G401 (cell line): ENCODE data around the gene ADAD2. TPM values are rescaled to one million over a fixed set of nuclear protein-coding genes. Genes with fewer than 3 reads are reported as not detected.
"Not testable (repeated sequence)": the region's sequence is repeated elsewhere in the genome, so short reads cannot be mapped to it uniquely, and the experiment has no call there.

Experiments
- DNase-seq: peaks from one replicate; pipeline ENCODE4 v3.0.0-alpha.2; 2015; ENCODE audit warnings: low spot score
- in situ Hi-C: cut with HindIII; loops from 2 replicates; pipeline ENCODE4 v1.10.0; 2016; ENCODE audit warnings: low sequenced_read_pairs, mixed read lengths
- total RNA-seq: library from RNA; depleted of rRNA; stranded (reverse); fragments of >200 nt; shearing (Covaris generic); gene quantifications from 2 replicates; pipeline ENCODE4 v1.2.3, GENCODE V29; 2014

Gene ADAD2
- total RNA-seq, 1 experiment from 2014 or later = not detected

GRCh38 chr16:84215531-84215930, 24.6 kb downstream of the ADAD2 start:
- in situ Hi-C loops = no loop called here
- DNase-seq = no peak

GRCh38 chr16:84216144-84216543, 25.2 kb downstream of the ADAD2 start:
- DNase-seq, in situ Hi-C loops: not testable (repeated sequence)

GRCh38 chr16:84218176-84218823, 27.3 kb downstream of the ADAD2 start:
- in situ Hi-C loops = no loop called here
- DNase-seq = no peak

GRCh38 chr16:84218956-84219355, 28.0 kb downstream of the ADAD2 start:
- in situ Hi-C loops = no loop called here

GRCh38 chr16:84220851-84221250, 29.9 kb downstream of the ADAD2 start:
- DNase-seq = no peak

More at GRCh38 chr16:84218956-84219355, 28.0 kb downstream of the ADAD2 start:
- no peak for DNase-seq

GRCh38 chr16:84223456-84223855, 32.5 kb downstream of the ADAD2 start:
- no peak for DNase-seq
- in situ Hi-C loops = no loop called here

More at GRCh38 chr16:84220851-84221250, 29.9 kb downstream of the ADAD2 start:
- in situ Hi-C loops = no loop called here

DNA sequence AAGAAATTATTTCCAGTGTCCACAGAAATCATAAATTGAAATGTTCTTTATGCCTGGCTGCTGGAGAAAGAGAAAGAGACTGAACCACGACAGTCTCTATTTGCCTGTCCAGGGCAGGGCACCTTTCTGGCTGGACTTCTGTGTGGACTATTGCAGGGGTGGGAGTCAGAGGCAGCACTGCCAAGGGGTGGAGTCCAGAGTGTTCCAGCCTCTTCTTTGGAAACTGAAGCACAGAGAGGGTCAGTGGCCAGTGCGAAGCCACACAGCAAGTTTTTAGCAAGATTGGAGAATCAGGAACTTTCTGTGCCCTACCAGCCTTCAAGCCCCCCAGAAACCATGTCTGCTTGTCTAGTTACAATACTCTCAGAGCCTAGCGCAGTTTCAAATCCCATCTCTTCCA, 33.6 kb downstream of the ADAD2 start:
- DNase-seq = no peak
- in situ Hi-C loops = no loop called here

DNA sequence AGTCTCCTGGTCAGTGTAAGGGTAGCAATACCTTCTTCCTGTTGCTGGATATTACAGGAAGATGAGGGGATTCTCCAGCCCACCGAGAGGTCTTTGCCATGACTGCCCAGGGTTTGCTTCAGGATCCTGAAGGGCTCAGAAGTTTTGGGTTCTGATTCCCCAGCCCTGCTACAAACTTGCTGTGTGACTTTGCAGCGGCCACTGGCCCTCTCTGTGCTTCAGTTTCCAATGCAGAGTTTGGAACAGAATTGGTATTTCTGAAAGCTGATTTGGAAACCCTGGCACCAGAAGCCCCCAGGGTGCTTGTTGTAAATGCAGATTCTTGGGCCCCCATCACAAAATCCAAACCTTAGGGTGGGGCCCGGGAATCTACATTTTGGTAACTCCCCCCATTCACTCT, 34.2 kb downstream of the ADAD2 start:
- DNase-seq = no peak
- in situ Hi-C loops = no loop called here

- DNase-seq = no peak
- in situ Hi-C loops = no loop called here
Observed at GRCh38 chr16:84225571-84225970, 34.6 kb downstream of the ADAD2 start.

- in situ Hi-C loops = no loop called here
- DNase-seq = no peak
Observed at GRCh38 chr16:84226026-84226425, 35.1 kb downstream of the ADAD2 start.

GRCh38 chr16:84227548-84227947, 36.6 kb downstream of the ADAD2 start:
- DNase-seq = no peak
- in situ Hi-C loops = no loop called here

DNA sequence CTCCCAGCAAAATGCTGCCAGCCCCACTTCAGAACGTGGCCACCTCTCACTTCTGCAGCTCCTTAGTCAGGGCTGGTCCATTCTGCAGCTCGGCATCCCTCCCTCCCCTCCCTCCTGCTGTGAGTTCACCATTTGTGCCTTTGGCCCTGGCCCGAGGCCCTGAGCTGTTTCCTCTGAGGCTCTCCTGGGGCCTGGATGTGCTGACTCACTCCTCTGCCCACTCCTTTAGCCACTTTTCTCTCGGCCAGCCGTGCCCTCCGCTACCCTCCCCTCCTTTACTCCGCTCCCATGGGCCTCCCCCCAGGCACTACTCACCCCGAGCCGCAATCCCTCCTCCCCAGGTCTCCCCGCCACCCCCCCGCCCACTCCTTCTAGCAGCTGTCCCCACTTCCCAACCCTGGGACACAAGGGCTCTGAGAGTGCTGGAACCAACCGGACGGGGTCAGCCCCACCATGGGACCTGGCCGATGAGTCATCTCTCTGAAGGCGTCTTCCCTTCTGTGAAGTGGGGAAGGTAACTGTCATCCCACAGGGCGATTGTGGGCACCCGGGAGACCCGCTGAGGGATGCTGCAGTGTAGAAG, 37.4 kb downstream of the ADAD2 start:
- peak; percentile 4 for DNase-seq
- in situ Hi-C loops = no loop called here

DNA sequence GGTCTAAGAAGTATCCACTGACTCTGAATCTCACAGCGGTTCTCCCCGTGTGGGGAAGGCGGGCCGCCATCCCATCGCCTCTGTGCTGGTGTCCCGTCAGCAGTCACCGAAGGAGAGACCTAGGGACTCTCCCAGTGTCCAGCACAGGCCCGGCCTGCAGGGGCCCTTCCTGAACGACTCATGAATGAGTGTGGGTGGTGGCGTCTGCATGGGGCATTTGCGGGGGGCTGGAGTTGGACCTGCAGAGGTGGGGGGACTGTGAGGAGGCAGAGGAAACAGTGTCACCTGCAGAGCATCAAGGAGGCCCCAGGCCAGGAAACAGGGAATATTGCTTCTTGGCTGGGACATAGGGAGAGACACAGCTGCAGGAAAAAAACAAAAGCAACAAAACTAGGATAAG, 38.5 kb downstream of the ADAD2 start:
- in situ Hi-C loops = no loop called here
- no peak for DNase-seq

DNA sequence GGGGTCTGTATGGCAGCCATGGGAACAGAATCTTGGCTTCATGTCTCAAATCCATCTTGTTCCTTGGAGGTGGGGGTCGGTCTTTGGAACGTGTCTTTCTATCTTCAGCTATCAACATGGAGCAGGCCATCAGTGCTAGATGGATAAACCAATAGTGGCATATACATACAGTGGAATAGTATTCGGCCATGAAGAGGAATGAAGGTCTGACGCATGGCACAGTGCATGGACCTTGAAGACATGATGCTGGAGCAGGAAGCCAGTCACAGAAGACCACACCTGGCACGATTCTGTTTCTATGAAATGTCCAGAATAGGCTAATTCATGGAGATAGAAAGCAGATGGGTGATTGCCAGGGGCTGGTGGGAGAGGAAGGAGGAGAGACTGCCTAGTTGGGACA, 41.1 kb downstream of the ADAD2 start:
- in situ Hi-C loops = no loop called here
- DNase-seq = no peak

DNA sequence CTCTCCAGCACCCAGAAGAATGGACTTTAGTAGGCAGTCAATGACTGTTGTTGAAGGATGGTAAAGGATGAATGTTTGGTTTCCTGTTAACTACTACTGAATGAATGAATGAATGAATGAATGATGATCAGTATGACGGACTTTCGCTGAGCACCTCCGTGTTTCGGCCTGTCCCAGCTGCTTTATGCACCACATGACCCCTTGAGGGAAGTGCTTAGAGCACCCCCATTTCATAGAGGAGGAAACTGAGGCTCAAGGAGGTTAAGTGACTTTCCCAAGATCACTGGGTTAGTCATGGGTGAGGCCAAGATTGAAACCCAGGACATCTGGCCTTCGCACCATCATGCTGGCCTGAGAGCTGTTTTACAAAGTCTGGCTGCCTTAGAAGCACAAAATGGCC, 42.0 kb downstream of the ADAD2 start:
- no peak for DNase-seq
- in situ Hi-C loops = no loop called here

DNA sequence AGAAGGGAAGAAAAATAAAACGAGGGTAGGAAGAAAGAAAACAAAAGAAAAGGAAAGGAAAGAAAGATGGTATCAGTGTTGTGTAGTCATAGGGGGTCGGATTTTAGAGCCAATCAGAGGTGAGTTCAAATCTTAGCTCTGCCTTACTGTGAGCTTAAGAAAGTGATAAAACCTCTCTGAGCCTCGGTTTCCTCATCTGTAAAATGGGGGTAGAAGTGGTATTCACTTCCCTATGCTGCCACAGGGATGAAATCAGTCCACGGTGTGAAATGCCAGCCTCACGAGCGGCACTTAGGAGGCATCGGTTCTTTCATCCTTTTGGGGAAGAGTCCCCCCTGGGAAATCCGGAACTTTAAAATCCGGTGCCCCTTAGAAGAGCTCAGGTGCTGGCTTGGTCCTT, 42.8 kb downstream of the ADAD2 start:
- in situ Hi-C loops = no loop called here
- DNase-seq = no peak

DNA sequence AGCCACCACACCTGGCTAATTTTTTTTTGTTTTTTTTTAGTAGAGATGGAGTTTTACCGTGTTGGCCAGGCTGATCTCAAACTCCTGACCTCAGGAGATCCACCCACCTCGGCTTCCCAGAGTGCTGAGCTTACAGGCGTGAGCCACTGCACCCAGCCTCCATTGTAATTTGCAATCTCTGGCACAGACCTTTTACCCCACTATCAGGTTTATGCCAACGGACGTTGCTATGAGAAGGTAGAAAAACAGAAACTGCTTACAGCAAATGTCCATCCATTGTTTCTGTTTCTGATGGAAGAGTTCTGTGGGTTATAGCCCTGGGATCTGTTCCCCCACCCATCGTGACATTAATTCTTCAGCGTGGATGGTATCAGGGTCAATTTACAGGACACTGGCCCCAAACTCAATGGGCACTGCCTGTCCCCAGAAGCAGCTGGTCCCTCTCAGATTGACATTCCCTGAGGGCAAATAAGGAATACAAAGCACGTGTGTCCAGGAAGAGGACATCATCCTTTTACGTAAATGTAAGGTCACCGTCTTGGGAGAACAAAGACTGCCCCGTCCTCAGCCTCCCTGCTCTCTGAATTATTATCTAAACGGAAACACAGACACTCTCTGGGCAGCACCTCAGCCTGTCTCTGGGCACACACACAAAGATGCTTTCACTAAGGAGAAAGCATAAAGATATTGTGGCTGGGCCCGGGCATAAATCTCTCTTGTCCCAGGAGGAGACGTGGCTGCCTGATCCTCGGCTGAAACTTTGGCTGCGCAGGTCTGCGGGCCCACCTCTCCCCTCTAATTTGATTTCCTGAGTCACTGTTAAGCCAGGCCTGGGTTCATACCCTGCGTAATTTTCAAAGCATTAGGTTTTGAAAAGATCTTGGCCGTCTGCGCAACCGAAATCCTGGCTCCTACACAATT, 43.6 kb downstream of the ADAD2 start:
- no peak for DNase-seq
- in situ Hi-C loops = no loop called here

DNA sequence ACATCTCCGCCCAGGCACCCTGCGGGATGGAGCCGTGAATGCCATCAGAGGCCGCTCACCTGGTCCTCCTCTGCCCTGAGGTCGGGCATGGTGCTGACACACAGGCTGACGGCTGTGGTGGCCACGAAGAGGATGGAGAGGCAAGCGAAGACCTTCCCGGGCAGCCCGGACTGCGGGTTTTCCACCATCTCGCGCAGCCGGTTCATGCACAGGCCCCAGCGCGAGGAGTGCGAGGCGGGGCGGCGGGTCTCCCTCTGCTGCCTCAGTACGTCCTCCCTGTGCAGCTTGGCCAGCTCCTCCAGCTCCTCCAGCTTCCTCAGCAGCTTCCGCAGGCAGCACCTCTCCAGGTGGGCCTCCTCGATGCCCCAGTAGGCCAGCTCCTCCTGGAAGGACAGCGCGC, 45.7 kb downstream of the ADAD2 start:
- in situ Hi-C loops = no loop called here
- DNase-seq = no peak

DNA sequence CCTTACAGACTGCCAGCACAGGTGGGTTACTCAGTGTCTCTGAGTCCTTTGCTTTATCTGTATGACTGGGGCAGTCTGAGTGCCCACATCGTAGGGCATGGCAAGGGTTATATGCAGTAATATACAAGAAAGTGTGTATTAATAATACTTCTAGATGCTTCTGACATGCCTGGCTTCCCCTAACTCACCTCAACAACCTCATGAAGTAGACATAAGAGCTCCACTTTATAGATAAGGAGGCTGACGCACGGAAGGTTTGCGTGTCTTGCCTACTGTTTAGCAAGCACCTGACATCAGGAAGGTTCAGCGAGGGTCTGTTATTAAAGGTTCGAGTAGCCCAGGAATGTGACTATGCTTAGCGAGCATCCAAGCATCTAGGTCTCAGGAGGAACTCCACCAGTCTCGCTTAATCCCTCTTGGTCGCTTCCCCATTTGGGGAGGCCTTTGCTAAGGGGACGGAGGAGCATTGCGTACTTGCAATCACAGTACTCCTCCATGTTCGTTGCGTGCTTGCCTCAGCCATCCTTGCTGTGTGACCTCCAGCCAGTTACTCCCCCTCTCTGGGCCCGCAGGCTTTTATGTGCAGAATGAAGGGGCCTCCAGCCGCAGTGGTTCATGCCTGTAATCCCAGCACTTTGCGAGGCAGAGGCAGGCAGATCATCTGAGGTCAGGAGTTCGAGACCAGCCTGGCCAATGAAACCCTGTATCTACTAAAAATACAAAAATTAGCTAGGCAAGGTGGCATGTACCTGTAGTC, 47.2 kb downstream of the ADAD2 start:
- in situ Hi-C loops = no loop called here
- DNase-seq = no peak
